K562 (cell line): ENCODE data around the gene ROPN1L. TPM values are rescaled to one million over a fixed set of nuclear protein-coding genes. Genes with fewer than 3 reads are reported as not detected.

Experiments used
- ATF1 ChIP-seq, 2 experiments: fragments of 450-650 bp in 1 of 2; IDR thresholded peaks; 2 replicates each; pipeline ENCODE4 v1.6.1; 2016; ENCODE audit warnings: missing compliant biosample characterization in 1 of 2, missing genetic modification characterization in 1 of 2
- CBX2 ChIP-seq: fragments of 200-600 bp; sonication (generic); IDR thresholded peaks from one replicate; pipeline ENCODE4 v1.6.1; 2012; ENCODE audit warnings: mild to moderate bottlenecking, low read length, inconsistent platforms; ENCODE audit not compliant: insufficient read depth, poor library complexity, severe bottlenecking
- CBX3 ChIP-seq, 2 experiments: IDR thresholded peaks; 1 replicate in 1 of 2; 2 replicates in 1 of 2; pipeline ENCODE4 v1.6.1; 2012; ENCODE audit warnings: inconsistent platforms in 2 of 2, low read length in 2 of 2, borderline replicate concordance in 1 of 2, control low read depth in 1 of 2
- CEBPZ ChIP-seq: fragments of 150-350 bp; IDR thresholded peaks from 2 replicates; pipeline ENCODE4 v1.6.1; 2014; ENCODE audit warnings: low read depth, mild to moderate bottlenecking, low read length, borderline replicate concordance
- GTF2F1 ChIP-seq: IDR thresholded peaks from 2 replicates; pipeline ENCODE4 v1.6.1; 2011; ENCODE audit warnings: low read depth, low read length, improper control_type of control experiment
- KAT7 ChIP-seq: sonication (generic); formaldehyde crosslinking; IDR thresholded peaks from 2 replicates; pipeline ENCODE4 v1.8.0; 2022; ENCODE audit warnings: missing genetic modification reagents, mild to moderate bottlenecking, borderline replicate concordance
- KDM4B ChIP-seq, 2 experiments: fragments of 450-650 bp in 1 of 2; sonication (generic) in 1 of 2; IDR thresholded peaks; 2 replicates each; pipeline ENCODE4 v1.6.1; 2016 to 2017; ENCODE audit warnings: borderline replicate concordance in 2 of 2, antibody characterized with exemption in 1 of 2, low read depth in 1 of 2, mild to moderate bottlenecking in 1 of 2
- MCM7 ChIP-seq, 2 experiments: fragments of 450-650 bp; IDR thresholded peaks; 2 replicates each; pipeline ENCODE4 v1.6.1; 2016 to 2018
- MEIS2 ChIP-seq: fragments of 450-650 bp; IDR thresholded peaks from 2 replicates; pipeline ENCODE4 v1.6.1; 2014; ENCODE audit warnings: mild to moderate bottlenecking; ENCODE audit not compliant: partially characterized antibody
- MTA3 ChIP-seq: fragments of 450-650 bp; formaldehyde crosslinking; IDR thresholded peaks from 2 replicates; pipeline ENCODE4 v1.6.1; 2017; ENCODE audit warnings: mild to moderate bottlenecking, borderline replicate concordance
- NEUROD1 ChIP-seq: fragments of 150-350 bp; IDR thresholded peaks from 2 replicates; pipeline ENCODE4 v1.6.1; 2014; ENCODE audit warnings: borderline replicate concordance, low read length, low read depth; ENCODE audit not compliant: partially characterized antibody
- POLR2H ChIP-seq: IDR thresholded peaks from 2 replicates; pipeline ENCODE4 v1.6.1; 2016; ENCODE audit warnings: missing genetic modification characterization, low read depth, mild to moderate bottlenecking, control low read depth, missing compliant biosample characterization, moderate library complexity
- PTRF ChIP-seq: fragments of 450-650 bp; IDR thresholded peaks from 2 replicates; pipeline ENCODE4 v1.6.1; 2016; ENCODE audit warnings: mild to moderate bottlenecking, missing genetic modification characterization, missing compliant biosample characterization
- RUNX1 ChIP-seq: sonication (generic); IDR thresholded peaks from 2 replicates; pipeline ENCODE4 v1.6.1; 2016; ENCODE audit warnings: antibody characterized with exemption, low read depth
- TFAM ChIP-seq: fragments of 250-450 bp; sonication (Bioruptor Pico); conservative IDR thresholded peaks from 2 replicates; pipeline ENCODE4 v1.5.0; 2021; ENCODE audit warnings: mild to moderate bottlenecking, moderate library complexity
- THAP12 ChIP-seq: fragments of 250-450 bp; sonication (Bioruptor Pico); IDR thresholded peaks from 2 replicates; pipeline ENCODE4 v1.9.0; 2021; ENCODE audit warnings: mild to moderate bottlenecking, inconsistent platforms
- ZKSCAN8 ChIP-seq: fragments of 200-800 bp; sonication (Bioruptor generic); IDR thresholded peaks from 2 replicates; pipeline ENCODE4 v1.6.1; 2016; ENCODE audit warnings: missing genetic modification characterization, missing compliant biosample characterization
- ZNF384 ChIP-seq: IDR thresholded peaks from 2 replicates; pipeline ENCODE4 v1.6.1; 2012; ENCODE audit warnings: low read depth, low read length, improper control_type of control experiment
- ZNF518B ChIP-seq: fragments of 250-450 bp; sonication (Bioruptor Pico); IDR thresholded peaks from 2 replicates; pipeline ENCODE4 v1.5.0; 2021; ENCODE audit warnings: mild to moderate bottlenecking, moderate library complexity
- polyA plus RNA-seq, 8 experiments: library from polyadenylated mRNA; depleted of rRNA in 4 of 8; stranded (reverse) in 5 of 8; unstranded in 3 of 8; fragments of >200 nt; fragmentation: Nextera tagmentation in 2 of 8; fragmentation: Illumina TruSeq in 1 of 8; extraction: Ambion mirVana in 2 of 8; extraction: Trizol in 1 of 8; gene quantifications; 2 replicates each; pipeline versions ENCODE4 v1.2.1 to v1.2.3, GENCODE V29; 2011 to 2014; ENCODE audit warnings: inconsistent platforms in 1 of 8, missing spikeins in 1 of 8
- total RNA-seq, 7 experiments: library from RNA; depleted of rRNA in 6 of 7; stranded (reverse); fragments of >200 nt in 6 of 7; fragmentation: Illumina TruSeq in 2 of 7; extraction: Trizol in 2 of 7; gene quantifications; 2 replicates each; pipeline versions ENCODE4 v1.2.1 to v1.2.3, GENCODE V29; 2011 to 2021; ENCODE audit warnings: low replicate concordance in 1 of 7

Gene ROPN1L
- total and polyA plus RNA-seq, 9 of the 15 experiments (the other 6 are each of a cell fraction or from before 2014, with no cell fraction given): 0.04 to 0.85 (median 0.24) TPM; not detected in 3

- TF ChIP-seq PTRF (tag) (no peak), THAP12 (CRISPR knock-in tag) (no peak), ZKSCAN8 (no peak; the same call in 1 of the 2 replicates), ATF1 (CRISPR knock-in tag; IDR thresholded peaks at IDR 0.05) (no peak), ATF1 (tag; IDR thresholded peaks at IDR 0.05) (peak; percentile 53), CBX2 (no peak), RUNX1 (no peak), GTF2F1 (no peak), KAT7 (CRISPR knock-in tag) (no peak), NEUROD1 (peak; percentile 22), POLR2H (tag) (no peak), MEIS2 (peak; percentile 90), CEBPZ (no peak), ZNF384 (no peak), MCM7 (IDR thresholded peaks at IDR 0.05) (no peak), MTA3 (peak; percentile 55; the same call in 1 of the 2 replicates), KDM4B (IDR thresholded peaks at IDR 0.05; ENCODE audit: borderline replicate concordance in 2 of 2, low read depth in 1 of 2) (no peak), CBX3 (IDR thresholded peaks at IDR 0.05; ENCODE audit: borderline replicate concordance in 1 of 2, low read length in 2 of 2) (no peak), TFAM (CRISPR knock-in tag) (no peak), ZNF518B (no peak)
Observed at GRCh38 chr5:10501554-10502075, 59.9 kb downstream of the ROPN1L start (continued).
